Psoas muscle (tissue), 8 donors: ENCODE data around the gene OR2Z1. TPM values are rescaled to one million over a fixed set of nuclear protein-coding genes. Genes with fewer than 3 reads are reported as not detected.

ENCODE experiments used
- ATAC-seq, 4 donors: fragments of 200-7000 bp; cut with Tn5 transposase; one replicate each; pipeline ENCODE4 v1.9.1; 2020; ENCODE audit warnings: moderate library complexity in 3 of 4, mild to moderate bottlenecking in 2 of 4
- DNase-seq, 2 donors: peaks; one replicate each; pipeline ENCODE4 v3.0.0-alpha.2; 2020
- H3K27ac ChIP-seq: fragments of 200-600 bp; one replicate; pipeline ENCODE4 v1.8.0; 2022
- H3K27me3 ChIP-seq, 3 donors: fragments of 200-600 bp in 1 of 3; one replicate each; pipeline versions ENCODE4 v1.6.1 to v1.8.0; 2013 to 2022; ENCODE audit warnings: low read length in 2 of 3, mild to moderate bottlenecking in 2 of 3, moderate library complexity in 1 of 3; ENCODE audit not compliant: insufficient read depth in 3 of 3
- H3K36me3 ChIP-seq, 2 donors: fragments of 200-600 bp in 1 of 2; one replicate each; pipeline versions ENCODE4 v1.6.1 to v1.8.0; 2013 to 2022; ENCODE audit warnings: low read depth in 1 of 2, mild to moderate bottlenecking in 1 of 2, moderate library complexity in 1 of 2; ENCODE audit not compliant: insufficient read depth in 1 of 2
- H3K4me1 ChIP-seq: fragments of 200-600 bp; one replicate; pipeline ENCODE4 v1.8.0; 2022
- H3K4me3 ChIP-seq: fragments of 200-600 bp; one replicate; pipeline ENCODE4 v1.8.0; 2022; ENCODE audit warnings: mild to moderate bottlenecking
- H3K9me3 ChIP-seq: fragments of 200-600 bp; one replicate; pipeline ENCODE4 v1.8.0; 2022
- CTCF ChIP-seq: fragments of 200-600 bp; IDR thresholded peaks from one replicate; pipeline ENCODE4 v1.8.0; 2022; ENCODE audit warnings: antibody characterized with exemption
- WGBS, 3 donors: extraction: QIAGEN DNeasy Blood & Tissue Kit; methylation state at CpG; one replicate each; pipeline versions ENCODE4 v1.1.6 to v1.1.7; 2013; 5-methylcytosine and 5-hydroxymethylcytosine counted together
- intact Hi-C, 2 donors: fragments of 100-400 bp; cut with DNase I; formaldehyde crosslinking; loops; one replicate each; pipeline versions ENCODE4 v1.11.0 to v1.14.2; 2022
- polyA plus RNA-seq, 3 donors: library from polyadenylated mRNA; stranded (reverse); fragments of 200-250 nt; gene quantifications; one replicate each; pipeline ENCODE4 v1.2.3, GENCODE V29; 2013
- total RNA-seq, 4 donors: library from RNA; stranded (reverse); fragmentation: NEBNext Ultra II Directional in 2 of 4; extraction: Animal tissue kit (Norgen Biotek cat#: 25700) in 2 of 4; gene quantifications; one replicate each; pipeline versions ENCODE4 v1.2.1 to v1.2.4, GENCODE V29; 2021 to 2023
- donor health status: healthy with polysubstance abuse.
- donor health status: DM: no; HTN: no; CAD: no; lungs with moderate emphysema.
- donor health status: Bipolar disorder and iron deficiency.
- donor health status: healthy.
- donor health status: DM: yes; HTN: yes; CAD: no.
- donor health status: DM: no; HTN: no; CAD: no.
- donor health status: DM: no; HTN: no; CAD: no.
- donor health status: DM: yes; HTN: yes; CAD: no.

The OR2Z1 gene
- total and polyA plus RNA-seq, 7 donors = not detected

- TF ChIP-seq CTCF = no peak
- no peaks in the 10 kb centered on the region for H3K4me1 ChIP-seq
Observed at GRCh38 chr19:8684001-8684902, 37.2 kb upstream of the OR2Z1 start.

GRCh38 chr19:8686549-8686948 is 34.9 kb upstream of the OR2Z1 start:
- H3K9me3 ChIP-seq = no peaks in the 10 kb centered on the region
- intact Hi-C loops = no loop called here

More at GRCh38 chr19:8684001-8684902, 37.2 kb upstream of the OR2Z1 start:
- ATAC-seq (no peak), DNase-seq (no peak)
- Histone ChIP-seq H3K36me3 (no peaks in the 10 kb centered on the region), H3K27ac (no peak overlapping the region), H3K4me3 (no peak overlapping the region), H3K27me3 (peaks cover 0 to 4% (median 0%) of the 10 kb centered on the region in 3 donors), H3K9me3 (no peaks in the 10 kb centered on the region)
- WGBS, 3 donors = 67 to 73% (median 67%) methylated on average over 17 to 21 of the region's 21 CpGs
- intact Hi-C loops = no loop called here

DNA sequence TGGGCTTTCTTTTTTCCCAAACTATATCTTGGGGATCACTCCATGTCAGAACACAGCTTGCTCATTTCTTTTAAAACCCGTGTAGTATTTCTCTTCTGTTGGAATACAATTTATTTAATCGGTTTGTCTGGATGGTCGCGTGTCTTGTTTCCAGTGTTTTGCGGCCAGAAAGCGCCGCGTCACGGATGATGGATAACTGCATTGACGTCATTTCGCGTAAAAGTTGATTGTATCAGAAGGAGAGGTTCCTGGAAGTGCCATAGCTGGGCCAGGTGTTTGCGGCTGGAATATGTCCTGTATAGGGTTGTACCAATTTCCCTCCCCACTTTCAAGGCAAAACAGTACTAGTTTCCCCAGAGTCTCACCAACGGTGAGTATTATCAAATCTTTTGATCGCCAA is 32.5 kb upstream of the OR2Z1 start:
- Histone ChIP-seq H3K9me3 (no peaks in the 10 kb centered on the region), H3K27me3 (peaks cover 0 to 4% (median 0%) of the 10 kb centered on the region in 3 donors)

More at GRCh38 chr19:8686549-8686948, 34.9 kb upstream of the OR2Z1 start:
- H3K36me3 ChIP-seq = no peaks in the 10 kb centered on the region
- no peak for TF ChIP-seq CTCF
- no peaks in the 10 kb centered on the region for H3K4me1 ChIP-seq
- H3K27ac ChIP-seq = no peak overlapping the region
- no peak overlapping the region for H3K4me3 ChIP-seq
- WGBS, 3 donors = 47 to 55% (median 50%) methylated on average over 5 of the region's 5 CpGs
- ATAC-seq (no peak), DNase-seq (no peak)
- H3K27me3 ChIP-seq = peaks cover 0 to 4% (median 0%) of the 10 kb centered on the region in 3 donors

DNA sequence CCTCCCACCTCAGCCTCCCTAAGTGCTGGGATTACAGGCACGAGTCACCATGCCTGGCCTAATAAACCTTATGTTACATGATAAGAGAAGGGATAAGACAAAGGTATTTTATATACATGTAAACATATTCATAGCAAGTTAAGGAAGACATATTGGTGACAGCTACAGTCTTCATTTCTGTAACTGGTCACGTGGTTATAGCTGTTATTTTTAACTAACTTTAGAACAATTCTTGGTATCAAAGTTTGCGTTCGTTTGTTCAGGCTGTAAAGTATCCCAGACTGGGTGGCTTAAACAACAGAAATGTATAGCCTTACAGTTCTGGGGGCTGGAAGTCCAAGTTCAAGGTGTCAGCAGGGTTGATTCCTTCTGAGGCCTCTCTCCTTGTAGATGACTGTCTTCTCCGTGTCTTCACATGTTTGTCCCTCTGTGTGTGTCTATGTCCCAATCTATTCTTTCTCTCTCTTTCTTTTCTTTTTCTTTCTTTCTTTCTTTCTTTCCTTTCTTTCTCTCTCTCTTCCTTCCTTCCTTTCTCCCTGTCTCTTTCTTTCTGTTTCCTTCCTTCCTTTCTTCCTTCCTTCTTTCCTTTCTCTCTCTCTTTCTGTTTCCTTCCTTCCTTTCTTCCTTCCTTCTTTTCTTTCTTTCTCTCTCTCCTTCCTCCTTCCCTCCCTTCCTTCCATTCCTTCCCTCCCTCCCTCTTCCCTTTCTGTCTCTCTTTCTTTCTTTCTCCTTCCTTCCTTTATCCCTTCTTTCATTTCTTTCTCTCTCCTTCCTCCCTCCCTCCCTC is 30.5 kb upstream of the OR2Z1 start:
- ATAC-seq (no peak), DNase-seq (no peak)
- Histone ChIP-seq H3K9me3 (no peaks in the 10 kb centered on the region), H3K27ac (no peak overlapping the region), H3K4me1 (no peaks in the 10 kb centered on the region), H3K4me3 (no peak overlapping the region), H3K27me3 (peaks cover 0 to 4% (median 0%) of the 10 kb centered on the region in 3 donors), H3K36me3 (no peaks in the 10 kb centered on the region)
- 32 to 45% (median 38%) methylated on average over 5 of the region's 5 CpGs for WGBS, 3 donors
- no peak for TF ChIP-seq CTCF
- intact Hi-C loops = no loop called here

More for the DNA sequence above, 32.5 kb upstream of the OR2Z1 start:
- no peak for ATAC-seq
- Histone ChIP-seq H3K4me1 (no peaks in the 10 kb centered on the region), H3K27ac (no peak overlapping the region), H3K36me3 (no peaks in the 10 kb centered on the region), H3K4me3 (no peak overlapping the region)
- DNase-seq = no peak
- 91 to 92% (median 92%) methylated on average over 15 of the region's 15 CpGs for WGBS, 3 donors
- TF ChIP-seq CTCF = no peak
- intact Hi-C loops = no loop called here
